Endometrial microvascular endothelial cells (primary cell): ENCODE measurements around the gene NBR1. TPM values are rescaled to one million over a fixed set of nuclear protein-coding genes. Genes with fewer than 3 reads are reported as not detected.
"Not testable (repeated sequence)": the region's sequence is repeated elsewhere in the genome, so short reads cannot be mapped to it uniquely, and the experiment has no call there.

ENCODE experiments used
- in situ Hi-C: cut with HindIII; loops from 2 replicates; pipeline ENCODE4 v1.10.0; 2017; ENCODE audit warnings: low sequenced_read_pairs, low pct_unique_long_range_greater_than_20kb; ENCODE audit errors: inconsistent ontology term
- total RNA-seq: library from RNA; depleted of rRNA; stranded (reverse); fragments of >200 nt; gene quantifications from one replicate; pipeline ENCODE4 v1.2.3, GENCODE V29; 2015; ENCODE audit errors: inconsistent ontology term

NBR1 gene
- total RNA-seq, 1 donor from 2014 or later, result 53.6 TPM

DNA sequence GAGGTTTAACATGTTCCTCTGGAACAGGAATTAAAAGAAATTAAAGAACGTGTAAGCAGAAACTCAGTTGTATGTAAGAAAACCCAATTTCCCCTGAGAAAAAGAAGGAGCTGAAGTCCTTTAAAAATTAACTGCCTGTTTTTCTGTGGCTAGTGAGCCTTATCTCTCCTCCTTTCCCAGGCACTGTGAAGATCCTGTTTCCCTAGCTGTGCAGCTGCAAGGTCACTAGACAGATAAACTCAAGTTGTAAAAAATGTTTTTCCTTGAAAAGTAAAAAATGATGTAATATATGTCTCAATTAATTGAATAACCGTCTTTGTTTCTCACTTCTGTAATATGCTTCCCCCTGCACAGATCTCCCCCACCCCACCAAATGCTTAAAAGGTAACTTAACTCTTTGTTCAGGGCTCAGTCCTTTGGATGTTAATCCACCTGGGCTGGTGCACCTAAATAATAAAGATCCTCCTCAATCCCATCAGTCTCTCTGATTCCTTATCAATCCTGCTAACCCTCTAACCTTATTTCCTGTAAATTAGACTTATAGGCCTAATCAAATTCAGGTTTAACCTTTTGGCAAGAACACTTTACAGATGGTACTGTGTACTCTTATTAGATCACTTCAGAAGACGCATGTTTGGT lies 17.7 kb upstream of the NBR1 start:
- in situ Hi-C loops, result not testable (repeated sequence)

- in situ Hi-C loops, result no loop called here
Measured at GRCh38 chr17:43155666-43156065, 15.3 kb upstream of the NBR1 start.

DNA sequence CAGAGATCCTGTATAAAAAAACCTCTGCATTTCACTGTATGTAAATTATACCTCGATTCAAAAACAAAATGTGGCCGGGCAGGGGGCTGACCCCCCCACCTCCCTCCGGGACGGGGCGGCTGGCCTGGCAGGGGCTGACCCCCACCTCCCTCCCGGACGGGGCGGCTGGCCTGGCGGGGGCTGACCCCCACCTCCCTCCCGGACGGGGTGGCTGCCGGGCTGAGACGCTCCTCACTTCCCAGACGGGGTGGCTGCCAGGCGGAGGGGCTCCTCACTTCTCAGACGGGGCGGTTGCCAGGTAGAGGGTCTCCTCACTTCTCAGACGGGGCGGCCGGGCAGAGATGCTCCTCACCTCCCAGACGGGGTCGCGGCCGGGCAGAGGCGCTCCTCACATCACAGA lies 11.8 kb upstream of the NBR1 start:
- in situ Hi-C loops, result not testable (repeated sequence)

- in situ Hi-C loops, result not testable (repeated sequence)
Measured at GRCh38 chr17:43159957-43160356, 11.1 kb upstream of the NBR1 start.

- in situ Hi-C loops, result not testable (repeated sequence)
Measured at GRCh38 chr17:43165971-43166370, 5.0 kb upstream of the NBR1 start.

DNA sequence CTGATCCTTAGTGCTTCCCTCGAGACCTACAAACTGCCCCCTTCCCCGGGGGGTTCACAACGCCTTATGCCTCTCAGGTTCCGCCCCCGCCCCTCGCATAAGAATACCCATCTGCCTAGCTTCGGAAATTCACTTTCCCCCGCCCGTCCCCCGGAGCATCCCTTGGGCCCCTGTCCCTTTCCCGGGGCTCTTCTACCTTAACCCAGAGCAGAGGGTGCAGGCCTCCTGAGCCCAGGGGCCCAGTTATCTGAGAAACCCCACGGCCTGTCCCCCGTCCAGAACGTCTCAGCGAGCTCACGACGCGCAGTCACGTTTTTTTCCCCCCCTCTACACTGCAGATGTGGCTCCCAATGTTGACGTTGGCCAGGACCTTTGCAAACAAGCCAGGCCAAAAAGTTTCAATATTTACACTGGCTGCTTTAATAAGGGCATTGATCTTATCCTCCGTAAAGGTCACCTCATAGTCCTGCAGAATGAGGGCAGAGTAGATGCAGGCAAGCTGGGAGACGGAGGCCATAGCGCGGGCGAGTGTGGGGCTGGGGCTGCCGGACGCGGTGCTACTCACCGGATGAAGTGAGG lies 1.4 kb upstream of the NBR1 start:
- in situ Hi-C loops, result no loop called here

DNA sequence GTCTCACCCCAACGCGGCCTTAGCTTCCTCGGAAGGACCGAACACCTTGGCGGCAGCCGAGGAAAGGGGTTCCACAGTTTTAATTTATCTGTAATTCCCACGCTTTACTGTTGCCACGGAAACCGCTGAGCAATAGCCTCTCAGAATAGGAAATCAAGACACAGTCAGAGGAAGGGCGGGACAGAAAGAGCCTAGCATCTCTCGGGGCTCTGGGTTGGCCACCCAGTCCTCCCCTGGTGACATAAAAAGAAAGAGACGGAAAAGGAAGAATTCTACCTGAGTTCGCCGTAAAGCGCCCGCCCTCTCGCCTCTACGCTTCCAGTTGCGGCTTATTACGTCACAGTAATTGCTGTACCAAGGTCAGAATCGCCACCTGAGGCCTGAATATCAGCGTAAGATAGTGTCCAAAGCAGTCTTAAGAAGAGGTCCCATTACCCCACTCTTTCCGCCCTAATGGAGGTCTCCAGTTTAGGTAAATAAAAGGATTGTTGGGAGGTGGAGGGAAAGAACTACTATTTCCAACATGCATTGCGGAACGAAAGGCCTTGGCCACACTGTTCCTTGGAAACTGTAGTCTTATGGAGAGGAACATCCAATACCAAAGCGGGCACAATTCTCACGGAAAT lies 761 bp upstream of the NBR1 start:
- in situ Hi-C loops, result no loop called here

GRCh38 chr17:43171586-43172487 lies 823 bp downstream of the NBR1 start:
- in situ Hi-C loops, result no loop called here

GRCh38 chr17:43175213-43176118 lies 4.5 kb downstream of the NBR1 start:
- in situ Hi-C loops, result no loop called here

GRCh38 chr17:43176119-43176570 lies 5.1 kb downstream of the NBR1 start:
- in situ Hi-C loops, result no loop called here

DNA sequence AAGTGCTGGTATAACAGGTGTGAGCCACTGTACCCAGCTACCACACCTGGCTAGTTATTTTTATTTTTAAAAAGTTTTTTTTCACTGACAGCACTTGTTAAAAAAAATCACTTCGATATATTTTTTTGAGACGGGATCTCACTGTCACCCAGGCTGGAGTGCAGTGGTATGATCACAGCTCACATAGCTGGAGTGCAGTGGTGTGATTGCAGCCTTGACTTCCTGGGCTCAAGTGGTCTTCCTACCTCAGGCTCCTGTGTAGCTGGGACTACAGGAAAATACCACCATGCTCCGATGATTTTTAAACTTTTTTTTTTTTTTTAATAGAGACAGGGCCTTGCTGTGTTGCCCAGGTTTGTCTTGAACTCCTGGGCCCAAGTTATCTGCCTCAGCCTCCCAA lies 12.9 kb downstream of the NBR1 start:
- in situ Hi-C loops, result no loop called here

GRCh38 chr17:43186656-43187055 lies 15.6 kb downstream of the NBR1 start:
- in situ Hi-C loops, result not testable (repeated sequence)

- in situ Hi-C loops, result no loop called here
Measured at GRCh38 chr17:43193251-43193650, 22.2 kb downstream of the NBR1 start.

GRCh38 chr17:43199633-43200032 lies 28.6 kb downstream of the NBR1 start:
- in situ Hi-C loops, result no loop called here

DNA sequence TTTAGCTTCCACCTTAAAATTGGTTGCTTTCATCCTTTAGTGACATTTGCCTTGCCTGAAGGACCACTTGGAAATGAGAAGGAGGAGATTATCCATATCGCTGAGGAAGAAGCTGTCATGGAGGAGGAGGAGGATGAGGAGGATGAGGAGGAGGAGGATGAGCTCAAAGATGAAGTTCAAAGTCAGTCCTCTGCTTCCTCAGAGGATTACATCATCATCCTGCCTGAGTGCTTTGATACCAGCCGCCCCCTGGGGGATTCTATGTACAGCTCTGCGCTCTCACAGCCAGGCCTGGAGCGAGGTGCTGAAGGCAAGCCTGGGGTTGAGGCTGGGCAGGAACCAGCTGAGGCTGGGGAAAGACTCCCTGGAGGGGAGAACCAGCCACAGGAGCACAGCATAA lies 29.1 kb downstream of the NBR1 start:
- in situ Hi-C loops, result no loop called here

DNA sequence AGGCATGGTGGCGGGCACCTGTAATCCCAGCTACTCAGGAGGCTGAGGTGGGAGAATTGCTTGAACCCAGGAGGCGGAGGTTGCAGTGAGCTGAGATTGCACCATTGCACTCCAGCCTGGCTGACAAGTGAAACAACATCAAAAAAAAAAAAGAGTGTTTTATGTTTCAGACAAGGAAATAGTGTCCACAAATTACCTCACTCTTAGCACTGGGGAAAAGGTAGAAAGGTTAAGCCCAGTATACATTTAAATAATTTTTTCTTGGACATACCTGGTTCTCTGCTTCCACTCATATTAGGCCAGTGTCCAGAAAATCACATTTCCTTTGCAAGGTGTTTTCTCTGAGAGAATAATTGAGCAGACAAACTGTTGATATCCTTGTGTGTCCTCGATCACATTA lies 32.0 kb downstream of the NBR1 start:
- in situ Hi-C loops, result not testable (repeated sequence)

- in situ Hi-C loops, result no loop called here
Measured at GRCh38 chr17:43210576-43210975, 39.6 kb downstream of the NBR1 start.

DNA sequence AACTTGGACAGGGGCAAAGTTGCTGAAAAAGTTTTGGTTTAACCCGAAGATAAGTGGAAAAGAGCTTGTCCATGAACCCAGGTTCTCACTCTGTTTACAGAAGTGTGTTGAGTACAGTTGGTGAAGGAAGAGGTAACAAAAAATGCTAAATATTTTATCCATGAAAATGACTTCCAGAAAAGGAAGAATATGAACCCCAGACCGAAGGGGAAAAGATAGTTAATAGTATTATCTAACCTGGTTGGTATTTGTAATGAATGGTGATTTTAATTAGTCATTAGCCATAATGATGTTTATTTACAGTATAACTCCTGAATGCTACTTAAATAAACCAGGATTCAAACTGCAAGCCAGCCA lies 40.1 kb downstream of the NBR1 start:
- in situ Hi-C loops, result no loop called here
